Mesenchymal stem cell (in vitro differentiated cells and primary cell): ENCODE data around the gene UPF1.

Experiments
- DNase-seq: peaks from one replicate; pipeline ENCODE4 v3.0.0-alpha.2; 2013
- H2AFZ ChIP-seq: one replicate; pipeline ENCODE4 v1.6.1; 2013; ENCODE audit warnings: low read depth, mild to moderate bottlenecking, control low read depth, inconsistent platforms, low read length, moderate library complexity
- H2AK5ac ChIP-seq: 2 replicates; pipeline ENCODE4 v1.6.1; 2013; ENCODE audit warnings: low read length, moderate library complexity, mild to moderate bottlenecking, inconsistent platforms; ENCODE audit not compliant: severe bottlenecking
- H2BK120ac ChIP-seq: one replicate; pipeline ENCODE4 v1.6.1; 2013; ENCODE audit warnings: low read depth, mild to moderate bottlenecking, inconsistent platforms, low read length, moderate library complexity
- H2BK12ac ChIP-seq, 2 experiments: one replicate each; pipeline ENCODE4 v1.6.1; 2013; ENCODE audit warnings: inconsistent platforms in 2 of 2, low read length in 2 of 2, mild to moderate bottlenecking in 2 of 2, moderate library complexity in 2 of 2, control low read depth in 1 of 2
- H2BK15ac ChIP-seq: one replicate; pipeline ENCODE4 v1.6.1; 2013; ENCODE audit warnings: mild to moderate bottlenecking, low read depth, inconsistent platforms; ENCODE audit not compliant: poor library complexity, severe bottlenecking
- H2BK5ac ChIP-seq: 2 replicates; pipeline ENCODE4 v1.6.1; 2013; ENCODE audit warnings: low read depth, mild to moderate bottlenecking, low read length, control low read depth, inconsistent platforms; ENCODE audit not compliant: poor library complexity, severe bottlenecking
- H3K14ac ChIP-seq, 2 experiments: one replicate each; pipeline ENCODE4 v1.6.1; 2013; ENCODE audit warnings: inconsistent platforms in 2 of 2, low read length in 2 of 2, control low read depth in 1 of 2, mild to moderate bottlenecking in 1 of 2, moderate library complexity in 1 of 2
- H3K18ac ChIP-seq, 2 experiments: one replicate each; pipeline ENCODE4 v1.6.1; 2013; ENCODE audit warnings: inconsistent platforms in 2 of 2, low read length in 2 of 2, control low read depth in 1 of 2, low read depth in 1 of 2, mild to moderate bottlenecking in 1 of 2
- H3K23ac ChIP-seq, 2 experiments: one replicate each; pipeline ENCODE4 v1.6.1; 2013; ENCODE audit warnings: inconsistent platforms in 2 of 2, low read length in 2 of 2, mild to moderate bottlenecking in 2 of 2, moderate library complexity in 2 of 2, control low read depth in 1 of 2
- H3K27ac ChIP-seq: 2 replicates; pipeline ENCODE4 v1.5.1; 2013; ENCODE audit warnings: mild to moderate bottlenecking, moderate library complexity, low read length, control low read depth, inconsistent platforms; ENCODE audit not compliant: poor library complexity, severe bottlenecking
- H3K27me3 ChIP-seq, 2 experiments: 2 replicates each; pipeline versions ENCODE4 v1.6.1 to v1.7.0; 2013; ENCODE audit warnings: low read length in 2 of 2, mild to moderate bottlenecking in 2 of 2, moderate library complexity in 2 of 2, control low read depth in 1 of 2, inconsistent platforms in 1 of 2; ENCODE audit not compliant: control insufficient read depth in 1 of 2, insufficient read depth in 1 of 2
- H3K36me3 ChIP-seq, 2 experiments: 2 replicates each; pipeline versions ENCODE4 v1.6.1 to v1.7.0; 2013; ENCODE audit warnings: low read length in 2 of 2, control low read depth in 1 of 2, inconsistent platforms in 1 of 2, low read depth in 1 of 2, mild to moderate bottlenecking in 1 of 2; ENCODE audit not compliant: insufficient read depth in 2 of 2, control insufficient read depth in 1 of 2
- H3K4ac ChIP-seq, 2 experiments: one replicate each; pipeline ENCODE4 v1.6.1; 2013; ENCODE audit warnings: inconsistent platforms in 2 of 2, low read length in 2 of 2, mild to moderate bottlenecking in 2 of 2, moderate library complexity in 2 of 2, control low read depth in 1 of 2, low read depth in 1 of 2
- H3K4me1 ChIP-seq: 2 replicates; pipeline ENCODE4 v1.6.1; 2013; ENCODE audit warnings: low read depth, low read length, control low read depth; ENCODE audit not compliant: control insufficient read depth, insufficient read depth
- H3K4me2 ChIP-seq: 2 replicates; pipeline ENCODE4 v1.6.1; 2013; ENCODE audit warnings: low read length, mild to moderate bottlenecking, inconsistent platforms; ENCODE audit not compliant: poor library complexity, severe bottlenecking
- H3K4me3 ChIP-seq, 2 experiments: 2 replicates each; pipeline versions ENCODE4 v1.5.1 to v1.7.0; 2013; ENCODE audit warnings: low read length in 2 of 2, mild to moderate bottlenecking in 2 of 2, control low read depth in 1 of 2, low read depth in 1 of 2; ENCODE audit not compliant: insufficient read depth in 1 of 2
- H3K79me1 ChIP-seq: replicated peaks from 2 replicates; pipeline ENCODE4 v1.6.1; 2013; ENCODE audit warnings: mild to moderate bottlenecking, control low read depth, low read length, inconsistent platforms; ENCODE audit not compliant: poor library complexity, severe bottlenecking
- H3K9ac ChIP-seq: 2 replicates; pipeline ENCODE4 v1.7.0; 2013; ENCODE audit warnings: mild to moderate bottlenecking, low read length, moderate library complexity
- H3K9me3 ChIP-seq: 2 replicates; pipeline ENCODE4 v1.7.0; 2013; ENCODE audit warnings: mild to moderate bottlenecking, low read length; ENCODE audit not compliant: control insufficient read depth
- H4K8ac ChIP-seq: one replicate; pipeline ENCODE4 v1.6.1; 2013; ENCODE audit warnings: inconsistent platforms, mild to moderate bottlenecking, low read length, moderate library complexity
- H4K91ac ChIP-seq: one replicate; pipeline ENCODE4 v1.6.1; 2013; ENCODE audit warnings: mild to moderate bottlenecking, low read length, inconsistent platforms
- WGBS: methylation state at CpG from one replicate; pipeline ENCODE4 v1.1.7; 2013; ENCODE audit warnings: mixed read lengths; 5-methylcytosine and 5-hydroxymethylcytosine counted together

Gene UPF1

DNA sequence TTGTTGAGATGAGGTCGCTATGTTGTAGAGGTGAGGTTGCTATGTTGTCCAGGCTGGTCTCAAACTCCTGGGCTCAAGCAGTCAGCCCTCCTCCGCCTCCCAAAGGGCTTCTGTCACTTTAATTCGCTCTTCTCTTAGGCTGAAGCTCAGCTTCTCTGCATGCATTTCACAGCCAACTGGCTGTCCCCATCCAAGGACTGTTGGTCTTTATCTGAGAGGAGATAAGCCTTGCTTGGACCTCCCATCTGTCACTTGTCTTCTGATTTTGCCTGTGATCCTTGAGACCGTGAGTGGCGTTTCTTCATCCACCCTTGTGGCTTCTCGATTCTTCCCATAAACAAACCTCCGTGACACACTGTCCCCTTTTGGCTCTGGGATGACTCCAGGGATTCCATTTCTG, 39.8 kb downstream of the UPF1 start:
- no peak overlapping the region for H3K18ac ChIP-seq
- no peaks in the 10 kb centered on the region for H3K4me1 ChIP-seq
- H3K4me3 ChIP-seq = no peak overlapping the region
- no peak overlapping the region for H2BK12ac ChIP-seq
- WGBS = 67% methylated on average over 3 of the region's 7 CpGs
- H2AFZ ChIP-seq = no peak overlapping the region
- H3K9ac ChIP-seq = no peak overlapping the region
- H3K9me3 ChIP-seq = no peaks in the 10 kb centered on the region
- peaks cover 31 to 55% of the 10 kb centered on the region in 2 experiments for H3K36me3 ChIP-seq
- no peak overlapping the region for H2BK5ac ChIP-seq
- H3K23ac ChIP-seq = no peak overlapping the region
- H2BK120ac ChIP-seq = no peak overlapping the region
- no peak overlapping the region for H3K14ac ChIP-seq
- no peak overlapping the region for H3K4me2 ChIP-seq
- DNase-seq = no peak
- no peaks in the 10 kb centered on the region for H3K27me3 ChIP-seq
- H3K27ac ChIP-seq = no peak overlapping the region
- H4K8ac ChIP-seq = no peak overlapping the region
- H2BK15ac ChIP-seq = no peak overlapping the region
- no peak overlapping the region for H2AK5ac ChIP-seq
- H3K79me1 ChIP-seq = peaks cover 19% of the 10 kb centered on the region
- H3K4ac ChIP-seq = no peak overlapping the region
- H4K91ac ChIP-seq = no peak overlapping the region

GRCh38 chr19:18875726-18876125, 44.0 kb downstream of the UPF1 start:
- Histone ChIP-seq H2BK120ac (no peak overlapping the region), H3K4me1 (no peaks in the 10 kb centered on the region), H2BK12ac (no peak overlapping the region), H2BK5ac (no peak overlapping the region), H4K91ac (no peak overlapping the region), H3K4me3 (no peak overlapping the region), H4K8ac (no peak overlapping the region), H3K27ac (no peak overlapping the region), H3K14ac (no peak overlapping the region), H3K4me2 (no peak overlapping the region), H3K79me1 (peaks cover under 1% of the 10 kb centered on the region), H3K27me3 (no peaks in the 10 kb centered on the region), H3K4ac (no peak overlapping the region), H2AFZ (no peak overlapping the region), H3K18ac (no peak overlapping the region), H3K9ac (no peak overlapping the region), H3K9me3 (peaks cover 6% of the 10 kb centered on the region), H2AK5ac (no peak overlapping the region), H2BK15ac (no peak overlapping the region), H3K36me3 (peaks cover 19 to 34% of the 10 kb centered on the region in 2 experiments), H3K23ac (no peak overlapping the region)
- no peak for DNase-seq
- 94% methylated on average over 5 of the region's 5 CpGs for WGBS

- no peak overlapping the region for H2BK12ac ChIP-seq
- no peak overlapping the region for H3K27ac ChIP-seq
- H3K9ac ChIP-seq = no peak overlapping the region
- H3K36me3 ChIP-seq = peaks cover 12 to 29% of the 10 kb centered on the region in 2 experiments
- H3K4me3 ChIP-seq = no peak overlapping the region
- H3K9me3 ChIP-seq = peaks cover 6% of the 10 kb centered on the region
- DNase-seq = no peak
- H4K8ac ChIP-seq = no peak overlapping the region
- no peak overlapping the region for H3K18ac ChIP-seq
- no peak overlapping the region for H2BK5ac ChIP-seq
- H3K79me1 ChIP-seq = no peaks in the 10 kb centered on the region
- H2BK120ac ChIP-seq = no peak overlapping the region
- no peaks in the 10 kb centered on the region for H3K4me1 ChIP-seq
- H3K4me2 ChIP-seq = no peak overlapping the region
- no peak overlapping the region for H3K4ac ChIP-seq
- WGBS = 96% methylated on average over 7 of the region's 7 CpGs
- no peaks in the 10 kb centered on the region for H3K27me3 ChIP-seq
- H4K91ac ChIP-seq = no peak overlapping the region
- no peak overlapping the region for H3K23ac ChIP-seq
- no peak overlapping the region for H3K14ac ChIP-seq
- H2AFZ ChIP-seq = no peak overlapping the region
- H2AK5ac ChIP-seq = no peak overlapping the region
- no peak overlapping the region for H2BK15ac ChIP-seq
Observed at GRCh38 chr19:18876865-18877264, 45.1 kb downstream of the UPF1 start.

GRCh38 chr19:18878058-18878797, 46.5 kb downstream of the UPF1 start:
- Histone ChIP-seq H2AFZ (no peak overlapping the region), H2BK5ac (no peak overlapping the region), H3K79me1 (no peaks in the 10 kb centered on the region), H3K4ac (no peak overlapping the region), H3K27me3 (no peaks in the 10 kb centered on the region), H3K18ac (no peak overlapping the region), H3K23ac (no peak overlapping the region), H3K4me3 (no peak overlapping the region), H4K91ac (no peak overlapping the region), H2BK120ac (no peak overlapping the region), H3K27ac (no peak overlapping the region), H3K9ac (no peak overlapping the region), H2AK5ac (no peak overlapping the region), H2BK15ac (no peak overlapping the region), H3K36me3 (peaks cover 11 to 29% of the 10 kb centered on the region in 2 experiments), H4K8ac (no peak overlapping the region), H3K14ac (no peak overlapping the region), H3K9me3 (peaks cover 6% of the 10 kb centered on the region), H2BK12ac (no peak overlapping the region), H3K4me1 (no peaks in the 10 kb centered on the region), H3K4me2 (no peak overlapping the region)
- DNase-seq = no peak
- WGBS = 95% methylated on average over 25 of the region's 25 CpGs
